GM21723 (cell line): ENCODE measurements around the gene WDR74.
"Not testable (repeated sequence)": the region's sequence is repeated elsewhere in the genome, so short reads cannot be mapped to it uniquely, and the experiment has no call there.

ENCODE experiments used
- ATAC-seq: cut with Tn5 transposase; IDR thresholded peaks from one replicate; pipeline ENCODE4 v1.9.1; 2021; ENCODE audit warnings: mild to moderate bottlenecking, moderate library complexity; ENCODE audit not compliant: unreplicated experiment

The WDR74 gene

GRCh38 chr11:62839050-62839945, at the start of gene WDR74:
TSS of gene WDR74 (minus strand) at chr11:62839590. CDS start at chr11:62839570, 20 bp downstream.
- peak; percentile 61 for ATAC-seq

- no peak for ATAC-seq
Measured at GRCh38 chr11:62889126-62889483, 49.7 kb upstream of the WDR74 start.

GRCh38 chr11:62888406-62888805, 49.0 kb upstream of the WDR74 start:
- ATAC-seq = no peak

GRCh38 chr11:62885137-62885750, 45.9 kb upstream of the WDR74 start:
- no peak for ATAC-seq

GRCh38 chr11:62883673-62884072, 44.3 kb upstream of the WDR74 start:
- ATAC-seq = no peak

- no peak for ATAC-seq
Measured at GRCh38 chr11:62882788-62883501, 43.6 kb upstream of the WDR74 start.

- no peak for ATAC-seq
Measured at GRCh38 chr11:62882431-62882749, 43.0 kb upstream of the WDR74 start.

- ATAC-seq = peak; percentile 53
Measured at GRCh38 chr11:62881579-62882430, 42.4 kb upstream of the WDR74 start.

- peak; percentile 71 for ATAC-seq
Measured at GRCh38 chr11:62880803-62881578, 41.6 kb upstream of the WDR74 start, which contains the start of gene SLC3A2. TSS of gene SLC3A2 (plus strand) at chr11:62880896. CDS start at chr11:62881024, 128 bp downstream.

- ATAC-seq = peak; percentile 28
Measured at GRCh38 chr11:62880231-62880802, 40.9 kb upstream of the WDR74 start.

GRCh38 chr11:62879235-62879978, 40.0 kb upstream of the WDR74 start:
- no peak for ATAC-seq

- no peak for ATAC-seq
Measured at GRCh38 chr11:62876712-62877111, 37.3 kb upstream of the WDR74 start.

- no peak for ATAC-seq
Measured at GRCh38 chr11:62875698-62876478, 36.5 kb upstream of the WDR74 start.

GRCh38 chr11:62874851-62875250, 35.5 kb upstream of the WDR74 start:
- no peak for ATAC-seq

- ATAC-seq = no peak
Measured at GRCh38 chr11:62865635-62866034, 26.2 kb upstream of the WDR74 start.

GRCh38 chr11:62863687-62864335, 24.4 kb upstream of the WDR74 start:
- ATAC-seq = no peak

GRCh38 chr11:62861564-62862192, 22.3 kb upstream of the WDR74 start:
- not testable (repeated sequence) for ATAC-seq
